SK-N-SH (cell line): Measurements from ENCODE around the gene LYG2. TPM values are rescaled to one million over a fixed set of nuclear protein-coding genes. Genes with fewer than 3 reads are reported as not detected.

Source experiments
- CTCF ChIA-PET: fragments of 300-600, 350-600 bp; formaldehyde crosslinking; extraction: SDS; loops from one replicate; lab custom pipeline; 2021; lab: Yijun Ruan, JAX
- POLR2A ChIA-PET: fragments of 350-600 bp; sonication (Branson Sonifier 250); formaldehyde crosslinking; extraction: SDS; loops from one replicate; lab custom pipeline; 2020; ENCODE audit warnings: antibody characterized with exemption, inconsistent platforms; lab: Yijun Ruan, JAX
- DNase-seq: peaks from one replicate; pipeline ENCODE4 v3.0.0; 2012
- H2AFZ ChIP-seq: fragments of 200-600 bp; sonication (generic); 2 replicates; pipeline ENCODE4 v1.8.1; 2016; ENCODE audit warnings: antibody characterized with exemption, mild to moderate bottlenecking, low read depth
- H3F3A ChIP-seq: fragments of 200-600 bp; sonication (generic); replicated peaks from 2 replicates; pipeline ENCODE3; 2016; ENCODE audit warnings: antibody characterized with exemption, mild to moderate bottlenecking; ENCODE audit not compliant: insufficient read depth
- H3K27ac ChIP-seq, 2 experiments: fragments of 200-500 bp in 1 of 2; fragments of 200-600 bp in 1 of 2; sonication (Bioruptor generic) in 1 of 2; sonication (generic), shearing (Covaris generic) in 1 of 2; 2 replicates each; pipeline versions ENCODE4 v1.5.1 to v1.6.1; 2014 to 2016; ENCODE audit warnings: low read depth in 2 of 2, inconsistent platforms in 1 of 2, low read length in 1 of 2, mild to moderate bottlenecking in 1 of 2, mixed read lengths in 1 of 2
- H3K27me3 ChIP-seq: fragments of 200-600 bp; sonication (generic), shearing (Covaris generic); 2 replicates; pipeline ENCODE4 v1.6.1; 2016; ENCODE audit warnings: mixed run types; ENCODE audit not compliant: insufficient read depth
- H3K36me3 ChIP-seq, 2 experiments: fragments of 200-500 bp in 1 of 2; fragments of 200-600 bp in 1 of 2; sonication (Bioruptor generic) in 1 of 2; sonication (generic) in 1 of 2; replicated peaks in 1 of 2; 2 replicates each; pipeline versions ENCODE3 to v1.5.1; 2014 to 2016; ENCODE audit warnings: low read length in 1 of 2, mild to moderate bottlenecking in 1 of 2; ENCODE audit not compliant: insufficient read depth in 2 of 2, control insufficient read depth in 1 of 2
- H3K4me1 ChIP-seq, 2 experiments: fragments of 200-500 bp in 1 of 2; fragments of 200-600 bp in 1 of 2; sonication (Bioruptor generic) in 1 of 2; sonication (generic), shearing (Covaris generic) in 1 of 2; 2 replicates each; pipeline versions ENCODE4 v1.5.1 to v1.6.1; 2014 to 2016; ENCODE audit warnings: low read depth in 1 of 2, low read length in 1 of 2, mixed run types in 1 of 2; ENCODE audit not compliant: insufficient read depth in 2 of 2, control insufficient read depth in 1 of 2
- H3K4me2 ChIP-seq: fragments of 200-600 bp; sonication (generic), shearing (Covaris generic); 2 replicates; pipeline ENCODE4 v1.6.1; 2017; ENCODE audit warnings: mixed run types
- H3K4me3 ChIP-seq, 2 experiments: fragments of 200-500 bp in 1 of 2; fragments of 200-600 bp in 1 of 2; sonication (Bioruptor generic) in 1 of 2; sonication (generic), shearing (Covaris generic) in 1 of 2; 2 replicates each; pipeline versions ENCODE4 v1.5.1 to v1.8.1; 2014 to 2016; ENCODE audit warnings: low read depth in 2 of 2, inconsistent platforms in 1 of 2, low read length in 1 of 2, mild to moderate bottlenecking in 1 of 2, mixed read lengths in 1 of 2, moderate library complexity in 1 of 2
- H3K79me2 ChIP-seq: fragments of 200-600 bp; sonication (generic); 2 replicates; pipeline ENCODE4 v1.8.1; 2017; ENCODE audit warnings: mild to moderate bottlenecking; ENCODE audit not compliant: insufficient read depth
- H3K9ac ChIP-seq: fragments of 200-600 bp; sonication (generic); 2 replicates; pipeline ENCODE4 v1.6.1; 2017; ENCODE audit warnings: mixed run types
- H3K9me2 ChIP-seq: fragments of 200-600 bp; sonication (generic); 2 replicates; pipeline ENCODE4 v1.6.1; 2017; ENCODE audit warnings: mixed run types
- H3K9me3 ChIP-seq: fragments of 200-600 bp; sonication (generic); 2 replicates; pipeline ENCODE4 v1.6.1; 2017; ENCODE audit warnings: mixed run types, mild to moderate bottlenecking, moderate library complexity
- H4K20me1 ChIP-seq: fragments of 200-600 bp; sonication (generic); 2 replicates; pipeline ENCODE4 v1.6.1; 2017; ENCODE audit warnings: mild to moderate bottlenecking, mixed run types; ENCODE audit not compliant: insufficient read depth
- CHD2 ChIP-seq: fragments of 150-350 bp; IDR thresholded peaks from 2 replicates; pipeline ENCODE4 v1.6.1; 2018; ENCODE audit warnings: low read length; ENCODE audit not compliant: partially characterized antibody
- FOXJ3 ChIP-seq: sonication (generic); formaldehyde crosslinking; IDR thresholded peaks from 2 replicates; pipeline ENCODE4 v1.5.1; 2020; ENCODE audit warnings: mild to moderate bottlenecking, missing genetic modification reagents
- JUND ChIP-seq: IDR thresholded peaks from 2 replicates; pipeline ENCODE4 v1.4.0; 2012
- MAX ChIP-seq: IDR thresholded peaks from 2 replicates; pipeline ENCODE4 v1.4.0; 2012; ENCODE audit warnings: low read depth
- MXI1 ChIP-seq: IDR thresholded peaks from 2 replicates; pipeline ENCODE4 v1.6.1; 2012; ENCODE audit warnings: mild to moderate bottlenecking, low read depth, low read length, improper control_type of control experiment
- NRF1 ChIP-seq: IDR thresholded peaks from 2 replicates; pipeline ENCODE4 v1.6.1; 2012; ENCODE audit warnings: low read depth, mild to moderate bottlenecking, low read length
- PBX3 ChIP-seq: IDR thresholded peaks from 2 replicates; pipeline ENCODE4; 2012
- RAD21 ChIP-seq: IDR thresholded peaks from 2 replicates; pipeline ENCODE4 v1.6.1; 2012; ENCODE audit warnings: mild to moderate bottlenecking, low read length
- RXRA ChIP-seq: IDR thresholded peaks from 2 replicates; pipeline ENCODE4 v1.4.0; 2012; ENCODE audit warnings: low read depth, mild to moderate bottlenecking, borderline replicate concordance
- SMC3 ChIP-seq: IDR thresholded peaks from 2 replicates; pipeline ENCODE4 v1.6.1; 2012; ENCODE audit warnings: low read depth, low read length, improper control_type of control experiment
- TEAD4 ChIP-seq: IDR thresholded peaks from 2 replicates; pipeline ENCODE4 v1.4.0; 2012; ENCODE audit warnings: mild to moderate bottlenecking, borderline replicate concordance; ENCODE audit not compliant: insufficient read depth
- YY1 ChIP-seq: IDR thresholded peaks from 2 replicates; pipeline ENCODE4 v1.4.0; 2012; ENCODE audit warnings: low read depth, mild to moderate bottlenecking
- WGBS: methylation state at CpG from one replicate; pipeline ENCODE4 v1.1.6; 2017; ENCODE audit warnings: low lambda C conversion rate; 5-methylcytosine and 5-hydroxymethylcytosine counted together
- polyA plus RNA-seq, 3 experiments: library from polyadenylated mRNA; depleted of rRNA; stranded (reverse); fragments of >200 nt; gene quantifications; 2 replicates each; pipeline ENCODE4 v1.2.3, GENCODE V29; 2012
- TF ChIP-seq, protein P1 (sequence below): IDR thresholded peaks from 2 replicates; pipeline ENCODE4 v1.4.0; 2012; ENCODE audit warnings: low read depth, borderline replicate concordance
- TF ChIP-seq, protein P2 (sequence below): fragments of 150-350 bp; IDR thresholded peaks from 2 replicates; pipeline ENCODE4 v1.6.1; 2016; ENCODE audit warnings: mild to moderate bottlenecking, low read depth, low read length
- TF ChIP-seq, protein P3 (sequence below): IDR thresholded peaks from 2 replicates; pipeline ENCODE4 v1.4.0; 2012; ENCODE audit warnings: low read depth, borderline replicate concordance

The LYG2 gene
- polyA plus RNA-seq, 1 of the 3 experiments (the other 2 are of a cell fraction) = not detected

GRCh38 chr2:99275882-99276281 lies 20.4 kb upstream of the LYG2 start:
- H3K9me3 ChIP-seq = peaks cover 3% of the 10 kb centered on the region
- H4K20me1 ChIP-seq = no peaks in the 10 kb centered on the region
- H3K27ac ChIP-seq = no peak overlapping the region
- 41% methylated on average over 7 of the region's 7 CpGs for WGBS
- CTCF ChIA-PET = no interaction called here
- H3K27me3 ChIP-seq = no peaks in the 10 kb centered on the region
- H3F3A ChIP-seq = no peaks in the 10 kb centered on the region
- no peaks in the 10 kb centered on the region for H3K9me2 ChIP-seq
- no peaks in the 10 kb centered on the region for H3K79me2 ChIP-seq
- H3K9ac ChIP-seq = no peak overlapping the region
- POLR2A ChIA-PET = no interaction called here
- no peak for DNase-seq
- no peak overlapping the region for H3K4me3 ChIP-seq
- H3K4me1 ChIP-seq = no peaks in the 10 kb centered on the region; a peak in 1 of 4 replicates
- peaks cover 0 to 6% of the 10 kb centered on the region in 2 experiments for H3K36me3 ChIP-seq
- H3K4me2 ChIP-seq = no peak overlapping the region
- TF ChIP-seq RXRA (no peak), RAD21 (no peak), FOXJ3 (CRISPR knock-in tag) (no peak), CHD2 (no peak), PBX3 (no peak), MXI1 (no peak), YY1 (no peak), SMC3 (no peak), JUND (no peak), TEAD4 (no peak), MAX (no peak), NRF1 (no peak)
- TF ChIP-seq, protein P1, sequence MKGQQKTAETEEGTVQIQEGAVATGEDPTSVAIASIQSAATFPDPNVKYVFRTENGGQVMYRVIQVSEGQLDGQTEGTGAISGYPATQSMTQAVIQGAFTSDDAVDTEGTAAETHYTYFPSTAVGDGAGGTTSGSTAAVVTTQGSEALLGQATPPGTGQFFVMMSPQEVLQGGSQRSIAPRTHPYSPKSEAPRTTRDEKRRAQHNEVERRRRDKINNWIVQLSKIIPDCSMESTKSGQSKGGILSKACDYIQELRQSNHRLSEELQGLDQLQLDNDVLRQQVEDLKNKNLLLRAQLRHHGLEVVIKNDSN = no peak
- TF ChIP-seq, protein P2, sequence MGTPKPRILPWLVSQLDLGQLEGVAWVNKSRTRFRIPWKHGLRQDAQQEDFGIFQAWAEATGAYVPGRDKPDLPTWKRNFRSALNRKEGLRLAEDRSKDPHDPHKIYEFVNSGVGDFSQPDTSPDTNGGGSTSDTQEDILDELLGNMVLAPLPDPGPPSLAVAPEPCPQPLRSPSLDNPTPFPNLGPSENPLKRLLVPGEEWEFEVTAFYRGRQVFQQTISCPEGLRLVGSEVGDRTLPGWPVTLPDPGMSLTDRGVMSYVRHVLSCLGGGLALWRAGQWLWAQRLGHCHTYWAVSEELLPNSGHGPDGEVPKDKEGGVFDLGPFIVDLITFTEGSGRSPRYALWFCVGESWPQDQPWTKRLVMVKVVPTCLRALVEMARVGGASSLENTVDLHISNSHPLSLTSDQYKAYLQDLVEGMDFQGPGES = no peak
- TF ChIP-seq, protein P3, sequence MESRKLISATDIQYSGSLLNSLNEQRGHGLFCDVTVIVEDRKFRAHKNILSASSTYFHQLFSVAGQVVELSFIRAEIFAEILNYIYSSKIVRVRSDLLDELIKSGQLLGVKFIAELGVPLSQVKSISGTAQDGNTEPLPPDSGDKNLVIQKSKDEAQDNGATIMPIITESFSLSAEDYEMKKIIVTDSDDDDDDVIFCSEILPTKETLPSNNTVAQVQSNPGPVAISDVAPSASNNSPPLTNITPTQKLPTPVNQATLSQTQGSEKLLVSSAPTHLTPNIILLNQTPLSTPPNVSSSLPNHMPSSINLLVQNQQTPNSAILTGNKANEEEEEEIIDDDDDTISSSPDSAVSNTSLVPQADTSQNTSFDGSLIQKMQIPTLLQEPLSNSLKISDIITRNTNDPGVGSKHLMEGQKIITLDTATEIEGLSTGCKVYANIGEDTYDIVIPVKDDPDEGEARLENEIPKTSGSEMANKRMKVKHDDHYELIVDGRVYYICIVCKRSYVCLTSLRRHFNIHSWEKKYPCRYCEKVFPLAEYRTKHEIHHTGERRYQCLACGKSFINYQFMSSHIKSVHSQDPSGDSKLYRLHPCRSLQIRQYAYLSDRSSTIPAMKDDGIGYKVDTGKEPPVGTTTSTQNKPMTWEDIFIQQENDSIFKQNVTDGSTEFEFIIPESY = no peak
- no peak overlapping the region for H2AFZ ChIP-seq
